ENCODE results near the gene ADRA1B.
"Not testable (repeated sequence)": the region's sequence is repeated elsewhere in the genome, so short reads cannot be mapped to it uniquely, and the experiment has no call there.

Gene ADRA1B

DNA sequence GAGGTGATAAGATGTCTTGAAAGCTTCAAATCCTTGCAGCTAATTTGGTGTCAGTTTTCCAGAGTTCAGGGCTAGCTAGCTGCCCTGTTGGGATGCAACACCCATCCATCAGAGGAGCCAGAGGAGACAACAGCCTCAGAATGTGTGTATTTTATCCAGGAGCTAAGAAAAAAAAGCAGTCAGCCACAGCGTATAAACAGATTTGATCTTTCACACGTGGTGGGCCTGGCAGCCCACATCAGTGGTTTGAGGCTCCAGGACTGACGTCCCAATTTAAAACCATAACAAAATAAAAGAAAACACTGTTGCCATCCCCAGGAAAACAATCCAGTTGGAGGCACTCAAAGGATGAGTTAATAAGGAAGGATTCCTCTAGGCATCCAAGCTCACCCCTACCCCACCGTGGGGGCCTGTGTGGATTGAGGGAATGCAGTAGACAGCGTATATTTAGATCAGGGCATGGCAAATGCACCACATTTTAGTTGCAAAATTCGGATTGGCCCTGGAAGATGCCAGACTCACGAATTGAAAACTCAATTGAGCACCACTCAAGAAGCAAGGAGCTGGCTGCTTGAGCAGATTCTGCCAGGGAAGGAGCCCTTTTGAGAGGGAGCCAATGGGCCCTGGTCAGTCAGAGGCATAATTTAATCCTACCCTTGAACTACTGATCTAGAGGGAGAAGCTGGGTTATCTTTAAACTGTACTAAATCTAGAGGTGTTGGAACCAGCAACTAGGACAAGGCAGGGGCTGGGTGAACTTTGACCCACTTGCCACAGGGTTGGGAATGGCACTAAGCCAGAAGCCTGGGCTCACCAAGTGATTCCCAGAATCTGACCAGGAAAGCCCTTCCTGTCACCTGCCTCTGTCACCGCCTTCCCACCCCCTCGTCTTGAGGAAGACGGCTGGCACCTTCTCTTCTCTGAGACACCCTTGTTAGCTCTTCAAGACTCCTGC lies 17.5 kb downstream of the ADRA1B start:
- no peak for DNase-seq

GRCh38 chr5:159935946-159936345 lies 19.7 kb downstream of the ADRA1B start:
- no peak for DNase-seq

DNA sequence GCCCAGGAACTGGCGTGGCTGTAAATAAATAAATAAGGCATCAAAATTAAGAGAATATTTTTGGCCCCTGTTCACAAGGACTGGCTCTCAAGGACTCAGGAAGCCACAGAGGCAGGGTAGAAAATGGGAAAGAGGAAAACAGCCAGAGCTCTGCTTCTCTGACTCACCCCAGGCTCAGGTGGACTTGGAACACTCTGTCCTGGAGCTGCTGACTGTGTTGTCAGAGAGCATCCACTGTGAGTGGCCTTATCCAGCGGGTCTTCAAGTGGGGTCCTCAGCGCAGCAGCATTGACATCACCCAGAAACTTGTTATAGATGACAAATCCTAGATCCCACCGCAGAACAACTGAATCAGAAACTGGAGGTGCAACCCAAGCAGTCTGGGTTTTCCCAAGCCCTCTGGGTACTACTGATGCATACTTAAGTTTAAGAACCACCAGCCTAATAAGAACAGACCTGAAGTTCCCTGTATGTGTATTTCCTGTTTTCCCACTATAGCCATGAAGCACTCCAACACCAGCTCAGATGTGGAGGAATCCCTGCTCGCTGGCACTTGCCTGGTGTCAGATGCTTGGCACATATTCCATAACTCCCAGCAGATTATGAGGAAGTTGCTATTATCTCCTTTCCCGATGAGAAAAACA lies 20.5 kb downstream of the ADRA1B start:
- no peak for DNase-seq

- no peak for DNase-seq
Measured at GRCh38 chr5:159937580-159937979, 21.3 kb downstream of the ADRA1B start.

GRCh38 chr5:159943326-159943725 lies 27.0 kb downstream of the ADRA1B start:
- DNase-seq = no peak

GRCh38 chr5:159944056-159944600 lies 27.8 kb downstream of the ADRA1B start:
- no peak for DNase-seq

GRCh38 chr5:159945359-159945758 lies 29.1 kb downstream of the ADRA1B start:
- DNase-seq = no peak

- DNase-seq = no peak
Measured at GRCh38 chr5:159947708-159948358, 31.6 kb downstream of the ADRA1B start.

DNA sequence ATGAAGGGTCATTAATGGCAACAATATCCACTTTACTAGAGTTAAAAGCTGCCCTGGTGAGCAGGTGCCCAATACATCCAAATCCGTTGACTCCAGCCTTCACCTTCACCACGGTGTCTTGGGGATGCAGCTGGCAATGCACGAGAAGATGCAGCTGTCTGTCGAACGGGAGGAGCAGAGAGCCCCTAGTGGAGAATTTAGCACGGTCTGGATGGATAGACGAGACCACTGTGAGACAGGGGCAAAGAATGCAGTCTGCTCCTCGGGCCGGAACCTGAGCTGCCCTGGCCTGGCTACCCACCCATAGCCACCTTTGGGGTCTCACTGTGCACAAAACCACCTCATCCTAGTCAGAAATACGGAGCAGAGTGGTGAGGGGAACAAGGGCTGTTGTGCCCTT lies 35.1 kb downstream of the ADRA1B start:
- DNase-seq = no peak

DNA sequence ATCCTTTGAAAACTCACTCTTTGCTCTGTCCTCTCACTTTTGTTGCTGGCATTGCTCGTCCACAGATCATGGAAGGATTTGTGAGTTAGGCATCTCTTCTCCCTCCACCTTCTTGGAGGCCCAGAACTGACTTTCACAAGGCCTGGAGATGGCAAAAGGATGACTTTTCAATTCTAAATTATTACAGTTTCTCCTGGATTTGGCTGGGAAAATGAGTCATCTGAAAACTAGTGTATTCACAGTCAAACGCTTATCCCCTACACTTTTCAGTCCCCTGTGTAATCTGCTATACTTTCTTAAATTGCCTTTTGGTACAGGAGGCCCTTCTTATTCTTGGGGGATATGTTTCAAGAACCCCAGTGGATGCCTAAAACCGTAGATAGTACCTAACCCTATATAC lies 35.6 kb downstream of the ADRA1B start:
- no peak for DNase-seq

DNA sequence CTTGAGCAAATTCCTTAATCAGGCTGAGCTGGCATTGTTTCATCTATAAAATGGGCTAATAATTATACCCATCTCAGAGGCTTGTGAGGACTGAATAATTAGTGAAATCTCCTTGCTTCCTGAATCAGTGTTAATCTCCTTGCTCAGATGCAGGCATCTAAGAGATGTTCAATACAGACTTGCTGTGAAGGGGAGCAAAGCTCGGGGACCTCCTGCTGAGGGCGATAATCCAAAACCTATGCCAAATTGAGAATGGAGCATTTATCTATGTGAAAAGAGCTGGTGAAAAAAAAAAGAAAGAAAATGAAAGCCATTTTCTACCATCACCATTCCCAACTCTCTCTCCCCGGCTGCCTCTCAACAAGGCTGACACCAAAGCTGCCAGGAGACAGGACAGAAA lies 37.3 kb downstream of the ADRA1B start:
- no peak for DNase-seq

- no peak for DNase-seq
Measured at GRCh38 chr5:159955056-159955624, 38.9 kb downstream of the ADRA1B start.

GRCh38 chr5:159956074-159956473 lies 39.8 kb downstream of the ADRA1B start:
- DNase-seq = no peak

GRCh38 chr5:159961176-159962160 lies 45.2 kb downstream of the ADRA1B start:
- DNase-seq = no peak

DNA sequence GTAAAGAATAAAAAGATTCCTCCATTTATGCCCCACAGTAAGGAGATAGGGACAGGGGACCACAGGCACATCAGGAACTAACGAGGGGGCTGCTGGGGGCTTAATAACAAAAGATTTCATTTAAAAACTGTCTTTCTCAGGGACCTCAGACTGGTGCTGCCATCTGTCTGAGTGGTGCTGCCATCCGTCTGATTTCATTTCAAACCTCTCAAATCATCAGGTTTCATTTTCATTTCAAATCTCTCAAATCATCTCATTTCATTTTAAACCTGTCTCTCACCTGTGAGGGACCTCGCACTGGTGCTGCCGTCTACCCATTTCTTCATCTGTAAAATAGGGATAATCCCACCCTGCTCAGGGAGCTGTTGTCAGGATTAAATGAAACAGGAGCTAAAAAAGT lies 45.9 kb downstream of the ADRA1B start:
- no peak for DNase-seq

DNA sequence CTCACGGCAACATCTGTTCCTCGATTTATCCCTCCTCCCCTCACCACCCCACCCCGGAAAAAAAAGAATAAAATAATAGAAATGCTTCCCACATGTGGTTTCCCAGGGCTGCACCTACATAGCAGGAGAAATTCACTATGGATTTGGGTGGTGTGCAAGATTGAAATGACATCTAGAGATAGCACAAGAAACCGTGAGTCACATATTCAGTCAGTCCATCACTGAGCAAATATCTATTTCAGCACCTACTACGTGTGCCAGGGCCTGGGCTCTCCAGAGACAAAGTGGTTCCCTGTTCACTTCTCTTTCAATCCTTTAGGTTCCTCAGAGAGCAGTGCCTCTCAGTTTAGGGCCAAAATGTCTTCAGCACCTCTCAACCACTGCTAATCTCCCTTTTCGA lies 47.7 kb downstream of the ADRA1B start:
- DNase-seq = no peak

DNA sequence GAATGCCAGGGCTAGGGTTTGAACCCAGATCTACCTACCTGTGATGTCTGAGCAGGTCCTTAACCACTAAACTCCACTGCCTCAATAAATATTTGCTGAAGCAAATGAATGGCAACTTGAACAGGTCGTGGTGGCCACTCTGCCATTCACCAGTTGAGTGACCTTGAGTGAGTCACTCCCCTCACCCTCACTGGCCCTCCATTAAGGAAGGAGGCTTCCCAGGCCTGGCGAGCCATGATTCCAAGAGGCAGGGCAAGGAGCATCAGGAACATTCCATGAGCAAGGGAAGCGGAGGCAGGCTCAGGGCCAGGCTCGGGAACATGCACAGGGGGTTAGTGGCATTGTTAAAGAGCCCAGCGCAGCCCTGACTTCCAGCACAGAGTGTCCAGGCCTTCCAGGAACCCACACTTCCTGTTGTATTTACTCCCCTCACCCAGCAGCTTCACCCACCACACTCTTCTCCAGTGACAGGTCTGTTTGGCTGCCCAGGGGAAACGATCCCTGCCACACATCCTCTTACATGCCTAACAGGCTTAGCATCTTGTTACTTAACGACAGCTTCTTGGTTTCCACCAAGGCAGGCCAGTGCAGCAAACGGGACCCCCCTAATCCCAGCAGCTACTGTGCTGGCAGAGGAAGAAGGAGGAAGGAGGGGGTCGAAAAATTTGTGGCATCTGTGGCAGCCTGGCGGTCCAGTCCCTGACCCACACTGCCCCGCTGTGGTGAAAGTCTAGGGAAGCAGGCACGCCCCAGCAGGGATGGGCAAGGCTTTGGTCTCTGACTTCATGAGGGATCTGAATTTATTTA lies 49.0 kb downstream of the ADRA1B start:
- DNase-seq = peak; percentile 19

DNA sequence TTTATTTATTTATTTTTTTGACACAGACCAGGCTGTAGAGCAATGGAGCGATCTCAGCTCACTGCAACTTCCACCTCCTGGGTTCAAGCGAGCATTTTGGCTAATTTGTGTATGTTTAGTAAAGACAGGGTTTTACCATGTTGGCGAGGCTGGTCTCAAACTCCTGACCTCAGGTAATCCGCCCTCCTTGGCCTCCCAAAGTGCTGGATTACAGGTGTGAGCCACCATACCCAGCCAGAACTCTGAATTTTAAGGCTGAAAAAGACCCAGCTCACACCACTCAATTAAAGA lies 49.5 kb downstream of the ADRA1B start:
- not testable (repeated sequence) for DNase-seq

- DNase-seq = no peak
Measured at GRCh38 chr5:159969966-159970365, 53.7 kb downstream of the ADRA1B start.

- DNase-seq = no peak
Measured at GRCh38 chr5:159971038-159971437, 54.8 kb downstream of the ADRA1B start.

DNA sequence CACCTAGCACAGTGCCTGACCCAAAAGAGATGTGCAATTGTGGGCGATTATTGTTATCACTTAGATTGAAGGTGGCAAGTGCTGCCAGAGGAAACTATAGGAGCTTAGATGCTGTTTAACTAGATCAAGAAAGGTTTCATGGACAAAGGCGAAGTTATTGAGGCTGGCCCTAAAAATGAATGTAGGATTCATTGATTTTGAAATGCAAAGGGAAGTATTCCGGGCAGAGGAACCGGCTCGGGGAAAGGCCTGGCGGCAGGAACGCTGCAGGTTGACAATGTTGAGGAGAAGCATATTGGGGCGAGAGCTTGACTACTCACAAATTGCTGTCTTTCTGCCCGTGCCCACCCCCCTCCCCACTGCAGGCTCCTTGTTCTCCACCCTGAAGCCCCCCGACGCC lies 55.2 kb downstream of the ADRA1B start:
- no peak for DNase-seq

All from activated naive CD4-positive, alpha-beta T cell treated with Interleukin-2 at 50 U/mL for 16 hours (primary cell).